Measurements from ENCODE around the gene TIGAR.

The TIGAR gene

DNA sequence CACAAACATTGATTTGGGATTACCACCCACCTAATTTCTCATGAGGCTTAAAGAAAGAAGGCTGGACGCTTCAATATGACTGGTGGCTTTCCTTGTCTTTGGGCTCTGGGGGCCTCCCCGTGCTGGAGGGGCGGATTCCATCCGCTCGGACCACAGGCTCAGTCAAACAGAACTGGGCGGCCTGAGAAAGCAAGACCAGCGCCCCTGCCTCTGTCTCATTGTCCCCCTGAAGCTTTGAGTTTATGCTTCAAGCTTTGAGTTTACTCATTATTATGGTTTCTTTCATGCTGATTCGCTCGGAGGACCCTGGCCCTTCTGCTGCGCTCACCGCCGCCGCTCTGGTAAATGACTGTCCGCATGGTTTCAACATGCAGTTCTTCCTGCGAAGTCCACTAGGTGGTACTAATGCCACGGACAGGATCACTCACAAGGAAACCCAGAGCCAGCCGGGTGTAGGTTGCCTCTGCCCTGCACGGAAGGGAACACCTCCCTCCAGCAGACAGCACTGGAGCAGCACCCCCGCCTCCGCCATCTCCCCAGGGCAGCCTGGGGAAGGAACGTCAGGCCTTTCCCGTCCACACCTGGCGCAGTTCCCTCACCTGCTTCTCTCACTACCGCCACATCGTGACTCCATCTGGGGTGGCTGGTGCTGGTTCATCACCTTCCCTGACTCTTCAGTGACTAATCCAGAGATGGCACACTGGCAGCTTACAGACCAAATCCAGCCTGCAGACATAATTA, 13.2 kb upstream of the TIGAR start:
- peak; percentile 93 for DNase-seq

GRCh38 chr12:4308334-4308950, 12.6 kb upstream of the TIGAR start:
- DNase-seq, result no peak

GRCh38 chr12:4311776-4312175, 9.2 kb upstream of the TIGAR start:
- peak; percentile 70 for DNase-seq

- DNase-seq, result peak; percentile 44
Observed at GRCh38 chr12:4312251-4312650, 8.8 kb upstream of the TIGAR start.

DNA sequence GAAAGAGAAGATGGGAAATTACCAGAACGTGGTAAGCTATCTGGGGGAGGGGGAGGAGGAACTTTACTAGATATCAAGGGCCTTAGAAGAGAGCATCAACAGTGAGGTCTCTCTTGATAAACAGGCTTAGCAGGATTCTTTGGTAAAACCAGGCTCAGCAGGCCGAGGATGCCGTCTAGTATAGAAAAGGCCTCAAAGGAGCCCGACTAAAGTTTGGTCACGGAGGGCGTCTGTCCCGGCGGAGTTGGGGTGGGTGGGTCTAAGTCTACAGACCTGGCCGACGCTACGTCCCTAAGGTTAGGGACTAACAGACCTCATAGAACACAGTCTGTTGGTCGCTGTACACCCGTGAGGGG, 538 bp upstream of the TIGAR start:
- DNase-seq, result no peak

DNA sequence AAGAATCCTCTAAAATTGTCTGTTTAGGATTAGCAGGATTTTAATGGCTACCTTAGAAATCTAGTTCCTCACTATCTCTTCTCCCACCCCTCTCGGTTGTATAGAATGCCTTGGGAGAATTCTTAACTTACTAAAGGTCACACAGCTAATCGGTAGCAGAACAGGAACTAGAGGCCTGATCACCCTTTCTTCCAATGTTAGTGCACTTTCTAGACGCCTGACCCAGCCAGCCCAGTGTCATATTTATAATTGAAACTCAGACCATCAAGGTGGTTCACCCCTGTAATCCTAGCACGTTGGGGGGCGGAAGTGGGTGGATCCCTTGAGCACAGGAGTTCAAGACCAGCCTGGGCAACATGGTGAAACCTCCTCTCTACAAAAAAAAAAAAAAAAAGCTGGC, 1.7 kb downstream of the TIGAR start:
- no peak for DNase-seq

GRCh38 chr12:4323396-4323795, 2.4 kb downstream of the TIGAR start:
- no peak for DNase-seq

DNA sequence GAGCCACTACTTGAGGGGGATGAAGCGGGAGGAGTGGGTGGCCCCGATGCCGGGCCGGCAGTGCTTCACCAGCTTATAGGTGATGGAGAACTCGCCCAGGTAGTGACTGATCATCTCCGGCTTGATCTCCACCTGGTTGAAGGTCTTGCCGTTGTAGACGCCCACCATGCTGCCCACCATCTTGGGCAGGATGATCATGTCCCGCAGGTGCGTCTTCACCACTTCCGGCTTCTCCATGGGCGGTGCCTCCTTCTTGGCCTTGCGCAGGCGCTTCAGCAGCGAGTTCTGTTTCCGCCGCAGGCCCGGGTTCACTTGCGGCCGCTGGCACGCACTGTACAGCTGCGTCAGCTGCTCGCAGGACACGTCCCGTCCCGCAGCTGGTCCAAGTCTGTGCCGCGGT, 3.4 kb downstream of the TIGAR start:
- no peak for DNase-seq

DNA sequence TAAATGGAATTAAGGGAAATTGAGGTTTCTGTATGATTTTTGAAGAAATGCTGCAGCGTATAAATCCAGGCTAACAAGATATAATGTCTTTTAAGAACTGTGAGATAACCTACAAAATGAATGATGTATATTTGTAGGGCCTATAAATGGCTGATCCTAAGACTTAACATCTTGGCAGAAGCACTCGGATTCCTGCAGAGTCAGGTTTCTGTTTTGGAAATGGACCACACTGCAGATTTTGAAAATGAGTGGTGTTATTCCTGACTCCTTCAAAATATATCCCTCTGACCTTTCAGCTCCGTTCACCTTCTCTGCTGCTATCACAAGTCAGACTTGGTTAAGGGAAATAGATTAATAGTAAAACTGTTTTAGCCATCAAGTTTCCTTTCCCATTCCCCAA, 5.0 kb downstream of the TIGAR start:
- no peak for DNase-seq

GRCh38 chr12:4327293-4327692, 6.3 kb downstream of the TIGAR start:
- DNase-seq, result no peak

DNA sequence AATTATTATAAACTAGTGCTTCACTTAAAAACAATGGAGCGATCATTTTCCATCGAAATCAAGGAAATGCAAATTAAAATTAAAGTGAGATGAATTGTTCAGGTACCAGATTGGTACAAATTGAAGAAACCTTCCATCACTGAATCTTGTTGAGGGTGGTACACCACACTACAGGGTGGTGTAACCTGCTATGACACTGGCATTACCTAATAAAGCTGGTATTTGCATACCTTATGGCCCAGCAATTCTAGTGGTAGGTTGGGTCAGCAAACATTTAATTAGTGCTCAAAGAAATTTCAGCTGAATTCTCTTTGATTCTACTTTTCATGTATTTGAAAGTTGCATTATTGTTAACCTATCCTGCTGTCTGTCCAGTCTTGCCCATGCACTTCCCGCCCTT, 9.2 kb downstream of the TIGAR start:
- no peak for DNase-seq

- no peak for DNase-seq
Observed at GRCh38 chr12:4331221-4331620, 10.2 kb downstream of the TIGAR start.

DNA sequence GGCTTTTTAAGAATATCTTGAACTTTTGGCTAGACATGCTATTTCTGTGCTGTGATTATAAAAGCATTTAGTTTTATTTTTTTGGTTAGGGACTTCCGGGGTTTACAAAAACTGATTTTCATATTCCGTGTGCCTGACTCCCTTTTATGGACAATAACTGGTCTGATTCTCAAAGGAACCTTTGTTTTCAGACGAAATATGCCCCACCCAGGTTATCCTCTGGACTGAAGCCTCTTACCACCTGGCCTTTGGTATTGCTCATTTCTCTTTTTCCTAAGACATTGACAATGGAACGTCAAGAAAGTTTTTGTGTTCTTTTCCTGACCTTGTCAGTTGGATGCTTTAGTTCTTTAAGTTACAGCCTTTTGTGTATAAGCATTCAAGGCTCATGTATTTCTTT, 10.8 kb downstream of the TIGAR start:
- no peak for DNase-seq

DNA sequence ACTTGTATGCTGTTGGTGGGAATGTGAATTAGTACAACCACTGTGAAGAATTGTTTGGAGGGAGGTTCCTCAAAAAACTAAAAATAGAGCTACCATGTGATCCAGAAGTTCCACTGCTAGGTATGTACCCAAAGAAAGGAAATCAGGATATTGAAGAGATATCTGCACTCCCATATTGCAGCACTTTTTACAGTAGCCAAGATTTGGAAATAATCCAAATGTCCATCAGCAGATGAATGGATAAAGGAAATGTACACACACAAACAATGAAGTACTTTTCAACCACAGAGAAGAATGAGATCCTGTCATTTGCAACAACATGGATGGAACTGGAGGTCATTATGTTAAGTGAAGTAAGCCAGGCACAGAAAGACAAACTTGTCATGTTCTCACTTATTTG, 25.9 kb downstream of the TIGAR start:
- no peak for DNase-seq

GRCh38 chr12:4353785-4354208, 32.8 kb downstream of the TIGAR start:
- no peak for DNase-seq

DNA sequence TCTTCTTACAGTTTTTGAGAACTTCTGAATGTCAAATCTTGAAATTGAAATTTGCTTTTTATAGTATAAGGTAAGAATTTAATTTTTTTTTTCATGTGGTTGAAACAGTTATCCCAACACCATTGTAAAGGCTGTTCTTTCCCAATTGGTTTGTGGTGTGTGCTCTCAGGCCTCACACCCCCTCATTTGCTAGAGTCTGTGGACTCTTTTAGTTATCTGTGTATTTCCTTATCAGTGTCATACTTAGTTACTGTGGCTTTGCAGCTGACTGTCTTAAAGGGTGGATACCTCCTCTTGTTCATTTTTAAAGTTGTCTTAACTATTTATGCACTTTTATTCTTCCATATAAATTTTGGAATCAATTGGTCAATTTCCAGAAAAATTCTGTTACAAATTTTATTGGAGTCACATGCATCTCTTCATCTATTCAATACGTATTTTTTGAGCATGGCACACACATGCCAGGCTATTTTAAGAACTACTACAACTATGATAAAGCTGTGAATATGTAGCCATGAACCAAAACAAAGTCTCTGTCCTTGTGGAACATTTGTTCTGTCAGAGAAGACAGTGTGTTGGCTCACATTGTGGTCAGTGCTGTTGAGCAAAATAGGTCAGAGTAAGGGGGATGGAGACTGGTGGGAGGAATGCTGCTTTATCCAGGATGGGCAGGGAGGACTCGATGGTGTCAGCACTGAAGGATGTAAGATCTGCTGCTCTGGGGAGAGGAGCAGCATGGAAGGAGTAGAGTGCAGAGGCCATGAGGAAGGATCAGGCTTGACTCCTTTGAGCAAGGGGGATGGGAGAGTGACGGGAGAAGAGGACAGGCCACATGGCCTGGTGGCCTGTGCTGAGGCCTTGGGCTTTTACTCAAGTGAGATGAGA, 34.4 kb downstream of the TIGAR start:
- no peak for DNase-seq

DNA sequence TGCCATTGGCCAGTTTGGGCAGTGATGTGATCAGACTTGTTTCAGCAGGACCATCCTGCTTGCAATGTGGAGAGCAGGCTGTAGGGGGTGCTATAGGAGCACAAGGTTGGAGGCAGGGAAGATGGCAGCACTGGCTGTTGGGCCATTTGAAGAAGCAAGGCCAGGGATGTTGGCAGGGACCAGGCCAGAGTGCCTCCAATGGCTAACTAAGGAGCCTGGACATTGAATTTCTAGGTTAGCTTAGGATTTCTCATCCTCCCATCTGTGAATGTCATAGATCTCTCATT, 35.0 kb downstream of the TIGAR start:
- DNase-seq, result peak; percentile 31

DNA sequence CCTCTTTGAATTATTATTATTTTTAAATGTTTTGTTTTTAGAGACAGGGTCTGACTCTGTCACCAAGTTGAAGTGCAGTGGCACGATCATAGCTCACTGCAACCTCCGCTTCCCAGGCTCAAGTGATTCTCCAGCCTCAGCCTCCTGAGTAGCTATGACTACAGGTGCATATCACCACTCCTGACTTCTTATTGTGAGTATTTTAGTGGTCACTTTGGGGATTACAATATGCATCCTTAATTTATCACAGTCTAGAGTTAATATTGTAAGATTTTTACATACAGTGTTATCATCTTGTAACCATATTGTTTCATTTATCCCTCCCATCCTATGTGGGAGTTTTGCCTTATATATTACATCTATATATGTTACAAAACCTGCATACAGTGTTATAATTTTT, 45.1 kb downstream of the TIGAR start:
- no peak for DNase-seq

DNA sequence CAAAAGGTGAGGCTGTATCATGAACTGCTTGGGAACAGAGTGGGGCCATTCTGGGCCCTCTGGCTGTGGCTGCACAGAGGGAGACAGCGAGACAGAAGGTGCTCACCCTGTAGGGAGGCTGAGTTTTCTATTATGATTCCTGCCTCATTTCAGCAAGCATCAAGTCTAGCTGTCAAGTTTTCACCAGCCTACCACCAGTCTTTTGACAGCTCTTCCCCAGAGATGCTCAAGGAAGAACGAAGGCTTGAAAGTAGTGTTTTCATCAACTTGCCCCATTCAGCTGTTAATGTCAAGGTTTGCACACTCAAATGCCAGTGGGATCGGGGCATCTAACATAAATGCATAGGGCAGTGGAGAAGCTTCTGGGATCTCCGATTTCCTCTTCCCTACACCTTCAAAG, 48.5 kb downstream of the TIGAR start:
- DNase-seq, result peak; percentile 17

DNA sequence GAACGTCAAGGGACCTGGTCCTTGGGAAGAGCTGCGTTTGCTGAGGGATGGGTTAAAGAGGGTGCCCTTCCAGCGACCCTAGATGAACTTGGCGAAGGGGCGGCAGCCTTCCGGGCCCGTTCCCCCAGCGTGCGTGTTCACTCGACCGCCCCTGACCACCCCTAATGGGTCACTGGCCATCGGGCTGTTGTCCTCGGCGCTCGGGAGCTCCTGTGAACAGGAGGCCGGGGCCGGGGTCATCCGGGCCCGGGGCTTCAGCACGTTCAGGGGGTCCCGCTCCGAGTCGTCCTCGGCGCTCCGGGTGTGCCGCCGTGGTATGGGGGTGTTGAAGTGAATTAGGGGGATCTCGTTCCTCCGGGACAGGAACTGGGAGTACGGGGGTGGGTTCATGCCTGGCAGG, 49.3 kb downstream of the TIGAR start:
- no peak for DNase-seq

DNA sequence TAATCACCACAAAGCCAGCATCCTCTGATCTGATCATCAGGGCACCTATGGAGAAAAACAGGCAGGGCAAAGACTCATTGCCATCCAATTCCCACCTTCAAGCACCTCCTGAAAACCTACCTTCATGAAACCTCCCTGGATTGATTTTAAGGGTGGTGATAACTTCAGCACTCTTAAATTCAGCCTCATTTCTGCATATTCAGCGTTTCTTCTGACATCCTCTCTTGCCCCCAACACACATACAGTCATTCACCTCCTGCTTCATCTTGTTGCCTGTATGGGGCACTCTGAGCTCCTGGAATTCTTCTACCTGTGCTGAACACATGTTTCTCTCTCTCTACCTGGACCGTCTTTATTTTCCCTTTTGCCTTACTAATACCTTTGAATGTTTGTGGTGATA, 51.6 kb downstream of the TIGAR start:
- DNase-seq, result no peak

- DNase-seq, result no peak
Observed at GRCh38 chr12:4375449-4375848, 54.4 kb downstream of the TIGAR start.

GRCh38 chr12:4378772-4379171, 57.8 kb downstream of the TIGAR start:
- DNase-seq, result no peak

DNA sequence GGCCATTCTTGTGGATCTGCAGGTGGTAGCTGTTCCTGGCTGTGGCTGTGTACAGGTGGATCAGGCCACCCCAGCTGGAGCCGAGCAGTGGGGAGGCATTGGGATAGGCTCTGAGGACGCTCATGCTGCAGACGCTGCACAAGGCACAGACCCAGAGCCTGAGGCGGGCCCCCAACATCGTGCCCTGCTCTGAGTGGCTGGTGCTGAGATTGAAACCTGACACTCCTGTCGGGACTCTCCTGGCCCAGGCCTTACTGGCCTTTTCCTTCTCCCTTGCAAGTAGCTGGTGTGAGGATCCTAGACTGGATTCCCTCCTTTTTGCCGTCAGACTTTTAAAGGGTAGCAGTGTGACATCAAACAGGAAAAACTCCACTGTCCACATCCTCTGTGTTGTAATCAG, 58.4 kb downstream of the TIGAR start, which contains the start of gene FGF23:
TSS of gene FGF23 (minus strand) at position 308 of the 400 bp plus-strand sequence. CDS start at position 178, 130 bp downstream.
- DNase-seq, result peak; percentile 67

Data from retina (tissue), 1 donor.